ENCODE results near the gene MICAL1.
"Not testable (repeated sequence)": the region's sequence is repeated elsewhere in the genome, so short reads cannot be mapped to it uniquely, and the experiment has no call there.

Gene MICAL1

GRCh38 chr6:109467696-109468095 lies 12.1 kb upstream of the MICAL1 start:
- no peak for DNase-seq (ENCODE audit: low spot score in 2 of 2)
- no peaks in the 10 kb centered on the region for H3K27me3 ChIP-seq (ENCODE audit: low read depth)
- H3K4me1 ChIP-seq, result no peaks in the 10 kb centered on the region
- peaks cover 93% of the 10 kb centered on the region for H3K36me3 ChIP-seq (replicated peaks)
- in situ Hi-C loops (cut with MboI; ENCODE audit: low sequenced_read_pairs), result no loop called here
- H3K4me3 ChIP-seq, result no peak overlapping the region
- no peaks in the 10 kb centered on the region for H3K9me3 ChIP-seq

- Histone ChIP-seq H3K4me1 (no peaks in the 10 kb centered on the region), H3K9me3 (no peaks in the 10 kb centered on the region), H3K27me3 (ENCODE audit: low read depth) (no peaks in the 10 kb centered on the region), H3K36me3 (replicated peaks) (peaks cover 91% of the 10 kb centered on the region), H3K4me3 (no peak overlapping the region)
- no peak for DNase-seq (ENCODE audit: low spot score in 2 of 2)
- in situ Hi-C loops (cut with MboI; ENCODE audit: low sequenced_read_pairs), result no loop called here
Measured at GRCh38 chr6:109466212-109466923, 10.8 kb upstream of the MICAL1 start.

- Histone ChIP-seq H3K27me3 (ENCODE audit: low read depth) (no peaks in the 10 kb centered on the region), H3K9me3 (no peaks in the 10 kb centered on the region), H3K4me1 (peaks cover under 1% of the 10 kb centered on the region; the same call in 1 of the 2 replicates), H3K36me3 (replicated peaks) (peaks cover 88% of the 10 kb centered on the region), H3K4me3 (no peak overlapping the region)
- no peak for DNase-seq (ENCODE audit: low spot score in 2 of 2)
- in situ Hi-C loops (cut with MboI; ENCODE audit: low sequenced_read_pairs), result no loop called here
Measured at GRCh38 chr6:109465772-109466171, 10.2 kb upstream of the MICAL1 start.

- no peaks in the 10 kb centered on the region for H3K9me3 ChIP-seq
- in situ Hi-C loops (cut with MboI; ENCODE audit: low sequenced_read_pairs), result no loop called here
- H3K4me1 ChIP-seq, result peaks cover 15% of the 10 kb centered on the region
- no peak overlapping the region for H3K4me3 ChIP-seq
- no peak for DNase-seq (ENCODE audit: low spot score in 2 of 2)
- H3K27me3 ChIP-seq (ENCODE audit: low read depth), result no peaks in the 10 kb centered on the region
- peaks cover 53% of the 10 kb centered on the region for H3K36me3 ChIP-seq (replicated peaks)
Measured at GRCh38 chr6:109461733-109462526, 6.4 kb upstream of the MICAL1 start.

- H3K27me3 ChIP-seq (ENCODE audit: low read depth); in situ Hi-C loops (cut with MboI; ENCODE audit: low sequenced_read_pairs); DNase-seq (ENCODE audit: low spot score in 2 of 2); H3K9me3 ChIP-seq; H3K4me3 ChIP-seq: not testable (repeated sequence)
- peaks cover 21% of the 10 kb centered on the region for H3K4me1 ChIP-seq
- peaks cover 46% of the 10 kb centered on the region for H3K36me3 ChIP-seq (replicated peaks)
Measured at GRCh38 chr6:109461205-109461604, 5.6 kb upstream of the MICAL1 start.

- Histone ChIP-seq H3K4me1 (peaks cover 21% of the 10 kb centered on the region), H3K4me3 (no peak overlapping the region), H3K27me3 (ENCODE audit: low read depth) (no peaks in the 10 kb centered on the region), H3K9me3 (no peaks in the 10 kb centered on the region), H3K36me3 (replicated peaks) (peaks cover 37% of the 10 kb centered on the region)
- in situ Hi-C loops (cut with MboI; ENCODE audit: low sequenced_read_pairs), result no loop called here
- no peak for DNase-seq (ENCODE audit: low spot score in 2 of 2)
Measured at GRCh38 chr6:109460161-109460829, 4.7 kb upstream of the MICAL1 start.

GRCh38 chr6:109458774-109459531 lies 3.4 kb upstream of the MICAL1 start:
- in situ Hi-C loops (cut with MboI; ENCODE audit: low sequenced_read_pairs), result no loop called here
- no peak for DNase-seq (ENCODE audit: low spot score in 2 of 2)
- peaks cover 21% of the 10 kb centered on the region for H3K4me1 ChIP-seq

GRCh38 chr6:109457562-109457996 lies 2.0 kb upstream of the MICAL1 start:
- in situ Hi-C loops (cut with MboI; ENCODE audit: low sequenced_read_pairs), result no loop called here
- Histone ChIP-seq H3K9me3 (no peaks in the 10 kb centered on the region), H3K4me1 (peaks cover 21% of the 10 kb centered on the region), H3K27me3 (ENCODE audit: low read depth) (no peaks in the 10 kb centered on the region), H3K4me3 (no peak overlapping the region), H3K36me3 (replicated peaks) (peaks cover 13% of the 10 kb centered on the region)
- peak; percentile 52 to 67 for DNase-seq (ENCODE audit: low spot score in 2 of 2)

More at GRCh38 chr6:109458774-109459531, 3.4 kb upstream of the MICAL1 start:
- no peaks in the 10 kb centered on the region for H3K9me3 ChIP-seq
- no peaks in the 10 kb centered on the region for H3K27me3 ChIP-seq (ENCODE audit: low read depth)
- H3K4me3 ChIP-seq, result no peak overlapping the region
- H3K36me3 ChIP-seq (replicated peaks), result peaks cover 24% of the 10 kb centered on the region

- peaks cover 21% of the 10 kb centered on the region for H3K4me1 ChIP-seq
- H3K4me3 ChIP-seq, result peak overlapping the region; percentile 68
- DNase-seq (ENCODE audit: low spot score in 2 of 2), result no peak
Measured at GRCh38 chr6:109456710-109457561, 1.4 kb upstream of the MICAL1 start.

GRCh38 chr6:109456111-109456583 lies 575 bp upstream of the MICAL1 start:
- Histone ChIP-seq H3K36me3 (replicated peaks) (peaks cover 1% of the 10 kb centered on the region), H3K4me3 (peak overlapping the region; percentile 68), H3K9me3 (no peaks in the 10 kb centered on the region), H3K27me3 (ENCODE audit: low read depth) (no peaks in the 10 kb centered on the region), H3K4me1 (peaks cover 21% of the 10 kb centered on the region)
- peak in 1 of 2 experiments; percentile 26 for DNase-seq (ENCODE audit: low spot score in 2 of 2)
- in situ Hi-C loops (cut with MboI; ENCODE audit: low sequenced_read_pairs), result no loop called here

More at GRCh38 chr6:109456710-109457561, 1.4 kb upstream of the MICAL1 start:
- no peaks in the 10 kb centered on the region for H3K27me3 ChIP-seq (ENCODE audit: low read depth)
- H3K36me3 ChIP-seq (replicated peaks), result peaks cover 9% of the 10 kb centered on the region
- no peaks in the 10 kb centered on the region for H3K9me3 ChIP-seq
- in situ Hi-C loops (cut with MboI; ENCODE audit: low sequenced_read_pairs), result no loop called here

GRCh38 chr6:109454496-109455436 lies 806 bp downstream of the MICAL1 start:
- Histone ChIP-seq H3K9me3 (no peaks in the 10 kb centered on the region), H3K27me3 (ENCODE audit: low read depth) (no peaks in the 10 kb centered on the region), H3K4me1 (peaks cover 17% of the 10 kb centered on the region), H3K36me3 (replicated peaks) (no peaks in the 10 kb centered on the region; the same call in 1 of the 2 replicates), H3K4me3 (peak overlapping the region; percentile 68)
- DNase-seq (ENCODE audit: low spot score in 2 of 2), result peak in 1 of 2 experiments; percentile 46
- in situ Hi-C loops (cut with MboI; ENCODE audit: low sequenced_read_pairs), result no loop called here
